H7 (cell line): Measurements from ENCODE around the gene TAF3. TPM values are rescaled to one million over a fixed set of nuclear protein-coding genes. Genes with fewer than 3 reads are reported as not detected.
"Not testable (repeated sequence)": the region's sequence is repeated elsewhere in the genome, so short reads cannot be mapped to it uniquely, and the experiment has no call there.

ENCODE experiments used
- DNase-seq: peaks from one replicate; pipeline ENCODE4 v3.0.0; 2012
- H3K27me3 ChIP-seq: 2 replicates; pipeline ENCODE4 v1.6.0; 2011; ENCODE audit warnings: mild to moderate bottlenecking, low read length; ENCODE audit not compliant: control insufficient read depth, insufficient read depth
- H3K36me3 ChIP-seq: replicated peaks from 2 replicates; pipeline ENCODE4 v1.5.1; 2011; ENCODE audit warnings: low read length; ENCODE audit not compliant: control insufficient read depth, insufficient read depth
- H3K4me3 ChIP-seq: 2 replicates; pipeline ENCODE4 v1.5.1; 2011; ENCODE audit warnings: low read depth, mild to moderate bottlenecking, control low read depth, low read length, moderate library complexity; ENCODE audit not compliant: insufficient read depth
- total RNA-seq: library from RNA; depleted of rRNA; stranded (reverse); fragments of >200 nt; shearing (Covaris generic); gene quantifications from 2 replicates; pipeline ENCODE4 v1.2.3, GENCODE V29; 2014; rRNA removed

The TAF3 gene
- total RNA-seq = 1.5 and 2.7 TPM in 2 replicates

- Histone ChIP-seq H3K36me3 (no peaks in the 10 kb centered on the region; the same call in 1 of the 2 replicates), H3K4me3 (peak within 1 kb of the TSS; percentile 92), H3K27me3 (peaks cover 3% of the 10 kb centered on the region; the same call in 1 of the 2 replicates)
- peak; percentile 94 for DNase-seq
These were observed at the start of gene TAF3 for GRCh38 chr10:7818295-7819120. TAF3 (plus strand) TSS chr10:7818505; CDS start chr10:7818710, 205 bp downstream.

DNA sequence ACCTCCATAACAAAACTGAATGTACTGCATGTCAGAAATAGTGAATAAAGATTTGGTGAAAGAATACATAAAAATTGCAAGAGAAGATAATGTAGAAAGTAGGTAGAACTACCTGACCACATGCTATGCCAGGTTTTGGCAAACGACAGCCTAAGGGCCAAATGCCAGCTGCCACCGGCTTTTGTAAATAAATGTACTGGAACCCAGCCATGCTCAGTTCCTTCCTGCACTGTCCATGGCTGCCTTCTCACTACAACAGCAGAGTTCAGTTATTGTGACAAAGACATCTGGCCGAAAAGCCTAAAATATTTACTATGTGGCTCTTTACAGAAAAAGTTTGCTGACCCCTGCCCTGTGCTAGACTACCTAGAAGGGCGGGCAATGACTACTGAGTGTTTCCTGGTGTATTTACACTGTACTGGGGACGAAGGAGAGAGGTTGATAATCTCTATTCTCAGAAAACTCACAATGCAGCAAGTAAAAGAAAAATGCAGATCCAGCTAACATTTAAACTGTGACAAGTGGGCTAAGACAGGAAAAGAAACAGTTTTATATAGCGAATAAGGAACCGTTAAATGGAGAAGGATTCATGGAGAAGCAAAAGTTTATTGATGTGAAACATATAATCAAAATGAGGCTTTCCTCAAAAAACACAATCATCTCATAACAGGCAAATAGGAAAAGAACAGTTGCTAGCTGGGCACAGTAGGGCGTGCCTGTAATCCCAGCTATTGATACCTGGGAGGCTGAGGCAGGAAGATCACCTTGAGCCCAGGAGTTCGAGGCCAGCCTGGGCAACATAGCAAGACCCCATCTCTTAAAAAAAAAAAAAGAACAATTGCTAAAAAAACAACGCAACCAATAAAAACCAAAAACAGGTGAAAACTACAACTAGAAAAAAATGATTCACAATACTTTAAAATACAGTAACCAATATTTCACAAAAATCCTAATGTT lies 44.2 kb upstream of the TAF3 start:
- H3K36me3 ChIP-seq = peaks cover 14% of the 10 kb centered on the region
- DNase-seq = no peak
- no peak overlapping the region for H3K4me3 ChIP-seq
- H3K27me3 ChIP-seq = no peaks in the 10 kb centered on the region

- H3K27me3 ChIP-seq = no peaks in the 10 kb centered on the region
- no peak overlapping the region for H3K4me3 ChIP-seq
- no peak for DNase-seq
- H3K36me3 ChIP-seq = peaks cover 12% of the 10 kb centered on the region
These were observed 41.5 kb upstream of the TAF3 start for GRCh38 chr10:7776777-7777176.

DNA sequence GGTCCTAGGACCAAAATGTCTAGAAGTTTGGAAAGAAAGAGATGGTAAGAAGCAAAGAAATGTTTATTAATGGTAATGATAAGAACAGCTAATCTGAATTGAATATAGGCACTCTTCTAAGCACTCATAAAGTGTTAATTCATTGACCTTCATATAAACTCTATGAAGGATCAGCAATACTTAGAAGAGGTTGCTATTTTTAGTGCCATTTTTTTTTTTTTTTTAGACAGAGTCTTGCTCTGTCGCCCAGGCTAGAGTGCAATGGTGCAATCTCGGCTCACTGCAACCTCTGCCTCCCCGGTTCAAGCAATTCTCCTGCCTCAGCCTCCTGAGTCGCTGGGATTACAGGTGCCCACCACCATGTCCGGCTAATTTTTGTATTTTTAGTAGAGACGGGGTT lies 36.1 kb upstream of the TAF3 start:
- not testable (repeated sequence) for H3K27me3 ChIP-seq, H3K36me3 ChIP-seq, DNase-seq, H3K4me3 ChIP-seq

- Histone ChIP-seq H3K27me3 (no peaks in the 10 kb centered on the region), H3K36me3 (0 out of 2 replicates have a peak, but pooled peaks cover 1% of the 10 kb centered on the region), H3K4me3 (no peak overlapping the region)
- DNase-seq = no peak
These were observed 31.9 kb upstream of the TAF3 start for GRCh38 chr10:7786430-7786829.

DNA sequence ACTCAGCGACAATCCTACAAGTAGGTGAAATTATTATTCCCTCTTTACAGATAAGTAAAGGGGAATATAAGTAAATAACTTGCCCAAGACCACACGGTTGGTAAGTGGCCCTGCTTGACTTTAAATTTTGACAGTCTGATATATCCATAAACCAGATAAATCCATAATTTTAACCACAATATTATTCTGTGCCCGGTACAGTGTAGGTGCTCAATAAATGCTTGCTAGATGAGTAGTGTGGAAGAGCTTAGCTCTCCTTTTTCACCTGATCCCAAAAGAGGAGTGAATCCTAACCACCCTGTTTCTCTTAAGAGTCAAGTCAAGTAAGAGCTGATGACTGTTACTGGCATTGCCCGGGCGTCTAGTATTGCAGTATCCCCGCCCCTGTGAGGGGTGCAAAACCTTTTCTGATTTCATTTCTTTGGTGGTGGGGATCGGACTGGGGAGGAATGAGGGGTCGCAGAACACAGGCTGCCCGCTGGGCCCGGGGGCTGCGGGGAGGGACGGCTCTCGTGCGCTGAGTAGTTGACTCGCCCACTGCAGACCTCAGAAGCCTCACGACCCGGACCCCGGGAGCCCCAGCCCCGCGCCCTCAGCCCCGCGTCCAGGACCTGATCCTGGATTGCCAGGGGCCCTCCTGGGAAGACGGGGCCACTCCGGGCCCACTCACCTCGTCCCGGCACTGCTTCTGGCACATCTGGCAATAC lies 31.0 kb upstream of the TAF3 start:
- peak; percentile 76 for DNase-seq
- Histone ChIP-seq H3K27me3 (no peaks in the 10 kb centered on the region), H3K4me3 (peak overlapping the region; percentile 97), H3K36me3 (0 out of 2 replicates have a peak, but pooled peaks cover 1% of the 10 kb centered on the region)

- peak; percentile 97 for DNase-seq
- Histone ChIP-seq H3K4me3 (peak within 1 kb of the TSS; percentile 97), H3K27me3 (no peaks in the 10 kb centered on the region), H3K36me3 (0 out of 2 replicates have a peak, but pooled peaks cover 1% of the 10 kb centered on the region)
These were observed 30.3 kb upstream of the TAF3 start, which contains the start of the genes ATP5F1C and KIN for GRCh38 chr10:7787857-7788638. ATP5F1C (plus strand) TSS chr10:7788177; CDS start chr10:7788208, 31 bp downstream. KIN (minus strand) TSS chr10:7787993; CDS start chr10:7787933, 60 bp downstream.

GRCh38 chr10:7788639-7789286 lies 29.5 kb upstream of the TAF3 start:
- DNase-seq = peak; percentile 43
- H3K36me3 ChIP-seq = 0 out of 2 replicates have a peak, but pooled peaks cover 1% of the 10 kb centered on the region
- H3K27me3 ChIP-seq = no peaks in the 10 kb centered on the region
- peak overlapping the region; percentile 97 for H3K4me3 ChIP-seq

- no peak overlapping the region for H3K4me3 ChIP-seq
- no peak for DNase-seq
These were observed 28.9 kb upstream of the TAF3 start for GRCh38 chr10:7789390-7789789.

GRCh38 chr10:7792541-7792940 lies 25.8 kb upstream of the TAF3 start:
- Histone ChIP-seq H3K27me3 (no peaks in the 10 kb centered on the region), H3K4me3 (no peak overlapping the region), H3K36me3 (peaks cover 7% of the 10 kb centered on the region)
- DNase-seq = no peak

More at GRCh38 chr10:7789390-7789789, 28.9 kb upstream of the TAF3 start:
- no peaks in the 10 kb centered on the region for H3K27me3 ChIP-seq
- 0 out of 2 replicates have a peak, but pooled peaks cover 1% of the 10 kb centered on the region for H3K36me3 ChIP-seq

DNA sequence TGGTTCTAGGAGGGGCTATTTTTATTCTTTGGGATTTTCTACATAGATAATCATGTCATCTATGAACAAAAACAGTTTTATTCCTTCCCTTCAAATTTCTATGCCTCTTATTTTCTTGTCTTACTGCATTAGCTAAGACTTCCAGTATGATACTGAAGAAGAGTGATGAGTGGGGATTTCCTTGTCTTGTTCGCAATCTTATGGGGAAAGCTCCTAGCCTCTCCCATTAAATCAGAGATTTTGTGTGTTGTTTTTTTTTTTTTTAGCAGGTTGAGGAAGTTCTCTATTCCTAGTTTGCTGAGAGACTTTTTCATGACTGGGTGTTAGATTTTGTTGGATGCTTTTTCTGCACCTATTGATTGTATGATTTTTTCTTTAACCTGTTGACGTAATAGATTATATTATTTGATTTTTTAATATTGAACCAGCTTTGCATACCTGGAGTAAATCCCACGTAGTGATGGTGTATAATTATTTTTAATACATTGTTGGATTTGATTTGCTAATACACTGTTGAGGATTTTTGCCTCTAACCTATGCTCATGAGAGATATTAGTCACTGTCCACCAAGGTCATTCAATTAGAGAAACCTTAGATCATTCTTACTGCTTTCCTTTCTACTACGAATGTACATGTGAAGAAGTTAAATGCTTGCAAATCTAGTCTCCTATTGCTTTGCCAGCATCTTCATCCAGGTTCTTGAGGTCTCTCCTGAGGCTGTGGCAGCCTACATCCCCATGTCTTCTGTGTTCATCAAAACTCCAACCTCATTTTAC lies 23.9 kb upstream of the TAF3 start:
- no peak overlapping the region for H3K4me3 ChIP-seq
- H3K27me3 ChIP-seq = no peaks in the 10 kb centered on the region
- DNase-seq = no peak
- H3K36me3 ChIP-seq = peaks cover 9% of the 10 kb centered on the region

DNA sequence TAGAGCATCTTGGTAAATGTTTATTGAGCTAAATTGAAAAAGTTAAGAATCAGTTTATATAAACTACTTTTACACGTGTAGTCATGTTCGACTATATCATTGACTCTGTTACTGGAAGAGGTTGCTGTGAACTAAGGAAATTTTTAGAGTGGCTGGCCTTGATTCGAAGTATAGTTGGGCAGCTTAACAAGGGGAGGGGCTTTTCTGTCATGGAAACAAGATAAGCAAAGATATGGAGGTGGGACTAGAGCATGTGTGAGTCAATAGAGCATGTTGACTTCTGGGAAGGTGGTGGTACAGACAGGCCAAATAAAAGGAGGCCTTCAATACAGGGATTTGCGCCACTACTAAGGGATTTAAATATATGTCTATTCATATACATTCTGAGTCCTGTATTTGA lies 22.7 kb upstream of the TAF3 start:
- no peaks in the 10 kb centered on the region for H3K27me3 ChIP-seq
- no peak for DNase-seq
- H3K4me3 ChIP-seq = no peak overlapping the region
- peaks cover 11% of the 10 kb centered on the region for H3K36me3 ChIP-seq
